Stimulated activated CD8-positive, alpha-beta memory T cell treated with anti-CD3 and anti-CD28 coated beads, Interleukin-2, amount 100 ng/mL, for 1 hour (primary cell): ENCODE measurements around the gene PHC3.
"Not testable (repeated sequence)": the region's sequence is repeated elsewhere in the genome, so short reads cannot be mapped to it uniquely, and the experiment has no call there.

Experiments used
- DNase-seq, 2 donors: peaks; one replicate each; pipeline ENCODE4 v3.0.0-alpha.2; 2020; ENCODE audit warnings: low read depth in 2 of 2

The PHC3 gene

DNA sequence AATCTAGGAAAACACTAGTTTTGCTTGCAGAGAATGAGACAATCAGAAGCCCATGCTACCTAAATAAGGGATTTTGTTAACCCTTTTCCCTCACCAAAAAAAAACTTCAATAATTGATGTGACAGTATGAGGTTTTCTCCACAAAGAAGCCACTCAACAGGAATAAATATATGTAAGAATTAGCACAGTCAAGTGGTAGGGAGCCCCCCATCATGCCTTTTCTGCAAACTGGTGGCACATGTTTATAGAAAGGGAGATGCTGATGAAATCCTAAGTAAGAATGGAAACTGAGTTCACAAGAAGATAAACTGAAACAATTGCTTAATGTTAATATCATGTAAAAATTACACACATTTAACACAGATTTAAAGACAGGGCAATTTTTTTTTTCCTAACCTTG lies 51.0 kb downstream of the PHC3 start:
- no peak for DNase-seq

DNA sequence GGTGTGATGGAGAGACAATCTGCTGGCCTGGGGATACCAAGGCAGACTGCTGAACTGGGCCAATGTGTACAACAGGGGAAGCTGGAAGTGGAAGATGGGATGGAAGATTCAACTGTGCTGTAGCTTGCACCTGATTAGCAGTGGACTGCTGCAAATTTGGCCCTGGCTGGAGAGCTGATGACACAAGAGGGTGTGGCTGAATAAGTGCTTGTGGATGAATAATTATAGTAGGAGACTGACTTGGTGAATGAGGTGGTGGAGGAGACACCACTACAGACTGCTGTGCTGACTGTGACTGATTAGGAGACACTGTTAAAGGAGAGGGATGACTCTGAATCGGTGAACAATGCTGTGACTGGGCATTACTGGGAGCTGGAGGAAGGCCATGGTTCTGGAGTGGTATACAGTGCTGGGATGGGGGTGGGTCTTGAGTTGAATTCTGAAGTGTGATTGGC lies 52.5 kb downstream of the PHC3 start:
- DNase-seq, result no peak

DNA sequence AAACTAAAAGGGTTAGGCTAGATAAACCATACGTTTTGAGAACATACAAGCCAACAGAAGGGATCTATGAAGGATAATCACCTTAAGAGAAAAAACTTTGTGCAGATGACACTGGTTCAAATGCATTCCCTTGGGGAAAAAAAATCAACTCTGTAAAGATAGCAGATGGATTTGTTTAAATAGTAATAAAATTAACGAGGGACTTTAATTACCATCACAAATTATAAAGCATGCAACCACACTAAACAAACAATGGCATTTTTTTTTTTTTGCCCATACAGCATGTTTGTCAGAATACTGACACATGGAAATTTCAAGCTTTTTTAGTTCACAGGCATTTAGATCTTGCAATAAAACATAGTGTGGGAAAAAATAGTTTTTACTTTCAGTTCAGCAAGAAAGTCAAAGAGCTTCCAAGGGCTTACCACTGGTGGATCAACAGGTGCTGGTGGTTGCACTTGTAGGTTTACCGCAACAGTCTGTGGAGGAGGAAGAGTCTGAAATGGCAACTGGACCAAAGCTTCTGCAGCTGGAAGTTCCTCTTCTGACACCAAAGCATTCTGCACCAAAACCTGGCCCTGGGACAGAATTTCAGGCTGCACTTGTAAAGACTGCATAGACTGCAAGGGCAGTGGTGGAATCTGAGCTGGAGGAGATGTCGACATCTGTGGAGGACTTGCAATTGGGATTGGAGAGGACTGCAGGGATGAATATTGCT lies 53.1 kb downstream of the PHC3 start:
- DNase-seq, result no peak

DNA sequence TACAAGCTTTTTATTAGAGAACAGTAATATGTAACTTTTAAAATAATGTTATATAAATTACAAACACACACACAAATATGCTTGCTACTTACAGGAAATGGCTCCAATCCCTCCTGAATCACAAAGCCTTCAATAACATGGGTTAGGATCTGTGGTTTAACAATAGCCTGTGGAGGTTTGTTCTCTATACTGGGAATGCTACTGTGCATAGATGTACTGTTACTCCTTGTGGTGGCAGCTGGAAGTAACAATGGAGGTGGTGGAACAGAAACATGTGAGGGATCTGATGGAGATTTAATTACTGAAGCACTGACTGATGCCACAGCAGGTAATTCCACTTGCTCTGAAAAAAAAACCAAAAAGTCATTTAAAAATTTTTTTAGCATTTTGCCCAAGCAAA lies 64.4 kb downstream of the PHC3 start:
- DNase-seq, result no peak

DNA sequence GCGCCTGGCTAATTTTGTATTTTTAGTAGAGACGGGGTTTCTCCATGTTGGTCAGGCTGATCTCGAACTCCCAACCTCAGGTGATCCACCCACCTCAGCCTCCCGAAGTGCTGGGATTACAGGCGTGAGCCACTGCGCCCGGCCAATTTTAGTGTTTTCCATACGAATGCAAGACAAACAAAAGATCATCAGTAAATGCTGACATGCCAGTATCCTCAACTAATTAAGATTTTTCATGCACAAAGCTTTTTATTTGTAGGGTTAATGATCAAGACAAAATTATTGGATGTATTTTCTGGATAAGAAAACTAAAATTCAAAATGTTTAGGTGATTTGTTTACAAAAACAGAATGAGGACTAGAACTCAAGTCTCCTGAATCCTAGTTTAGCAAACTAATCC lies 67.4 kb downstream of the PHC3 start:
- not testable (repeated sequence) for DNase-seq

DNA sequence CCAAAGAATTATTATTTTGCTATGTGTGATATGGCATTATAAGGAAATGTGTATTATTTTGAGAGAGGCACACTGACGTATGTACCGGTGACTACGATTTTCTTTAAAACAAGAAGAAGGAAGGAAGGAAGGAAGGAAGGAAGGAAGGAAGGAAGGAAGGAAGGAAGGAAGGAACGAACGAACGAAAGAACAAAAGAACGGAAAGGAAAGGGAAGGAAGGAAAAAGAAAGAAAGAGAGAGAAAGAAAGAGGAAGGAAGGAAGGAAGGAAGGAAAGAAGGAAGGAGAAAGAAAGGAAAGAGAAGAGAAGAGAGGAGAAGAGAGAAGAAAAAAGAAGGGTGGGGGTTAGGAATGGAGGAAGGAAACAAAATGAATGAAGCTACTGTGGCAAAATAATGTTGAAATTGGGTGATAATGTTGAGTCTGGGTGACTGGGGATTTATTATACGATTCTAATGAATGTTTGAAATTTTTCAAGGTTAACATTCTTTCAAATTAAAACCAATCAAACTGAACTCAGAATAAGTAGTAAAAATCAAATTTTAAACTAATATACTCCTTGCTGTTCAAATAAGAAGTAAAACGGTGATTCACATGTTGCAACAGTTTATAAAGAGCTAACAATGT lies 70.3 kb downstream of the PHC3 start:
- DNase-seq, result no peak

DNA sequence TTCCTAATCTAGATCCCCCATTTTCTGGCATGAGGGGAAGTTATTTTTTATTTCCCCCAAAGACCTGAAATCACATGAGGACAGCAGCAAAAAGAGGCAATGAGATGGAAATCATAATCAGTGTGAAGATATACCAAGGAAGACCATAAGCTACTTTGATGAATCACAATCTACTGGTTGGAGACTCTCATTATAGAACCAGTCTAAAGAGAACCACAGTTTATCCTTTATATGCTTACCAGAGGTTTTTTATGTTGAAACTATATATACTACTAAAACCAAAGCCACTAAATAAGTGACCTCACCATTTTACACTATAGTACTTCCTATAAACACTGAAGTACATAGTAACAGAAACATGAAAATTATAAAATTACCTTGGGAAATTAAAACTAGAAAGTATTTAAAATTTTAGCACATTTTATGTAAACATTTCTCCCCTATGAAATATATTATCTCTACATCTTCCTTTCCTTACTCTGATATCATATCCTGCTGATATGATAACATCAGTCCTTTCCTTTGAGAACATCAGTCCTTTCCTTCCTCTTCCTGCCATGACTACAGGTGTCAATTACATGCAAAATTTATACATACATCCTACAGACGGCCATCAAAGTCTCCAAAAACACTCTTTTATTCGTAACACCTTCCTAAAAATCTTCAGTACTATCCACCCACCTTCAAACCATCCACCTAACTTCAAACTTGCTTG lies 71.8 kb downstream of the PHC3 start:
- no peak for DNase-seq

DNA sequence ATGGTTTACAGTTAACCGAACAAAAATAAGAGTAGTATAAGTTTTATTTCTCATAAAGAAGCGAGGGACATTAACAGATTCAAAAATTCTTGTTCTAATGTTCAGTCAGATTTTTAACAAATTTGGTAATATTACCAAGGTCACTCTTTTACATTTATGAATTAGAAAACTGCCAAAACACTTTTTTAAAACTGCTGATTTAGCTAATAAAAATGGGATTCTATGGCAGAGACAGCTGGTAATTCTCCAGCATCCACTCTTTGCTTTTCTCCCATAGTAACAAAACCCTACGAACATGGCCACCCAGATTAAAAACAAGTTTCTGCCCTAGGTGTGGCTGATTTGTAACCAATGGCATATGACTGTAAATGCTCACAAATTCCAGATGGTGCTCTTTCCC lies 72.6 kb downstream of the PHC3 start:
- DNase-seq, result no peak

DNA sequence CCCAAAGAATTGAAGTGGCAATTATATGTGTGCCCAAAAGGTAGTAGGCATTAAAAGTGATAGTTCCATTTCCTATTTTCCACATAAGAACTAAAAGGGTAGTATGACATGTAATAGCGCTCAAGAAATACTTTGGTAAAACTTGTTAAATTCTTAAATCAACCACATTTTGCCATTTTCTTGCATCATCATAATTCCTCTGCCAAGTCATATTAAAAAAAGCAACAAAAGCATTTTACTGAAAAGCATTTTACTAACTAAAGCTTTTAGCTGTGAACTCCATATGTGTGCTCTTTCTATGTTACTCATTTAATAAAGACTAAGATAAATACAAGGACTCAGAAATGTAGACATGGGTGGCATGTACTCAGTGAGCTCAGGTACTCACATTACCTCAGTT lies 73.6 kb downstream of the PHC3 start:
- no peak for DNase-seq

DNA sequence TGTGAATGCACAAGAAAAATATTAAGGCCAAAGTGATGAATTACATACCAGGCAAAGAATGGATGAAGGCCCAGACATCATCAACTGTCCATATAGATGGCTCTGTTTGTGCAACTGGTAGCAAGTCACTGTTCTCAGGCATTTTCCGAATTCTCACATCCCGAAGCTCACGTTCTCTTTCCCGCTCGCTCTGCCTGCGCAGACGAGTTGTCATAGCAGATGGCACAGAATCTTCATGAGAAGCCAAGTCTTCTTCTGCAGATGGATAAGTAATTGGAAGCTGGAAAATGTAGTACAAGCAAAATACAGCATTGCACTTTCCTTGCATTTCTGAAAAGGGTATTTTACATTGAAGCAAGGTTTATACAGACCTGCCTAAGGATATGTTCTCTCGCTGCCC lies 79.1 kb downstream of the PHC3 start:
- DNase-seq, result no peak

DNA sequence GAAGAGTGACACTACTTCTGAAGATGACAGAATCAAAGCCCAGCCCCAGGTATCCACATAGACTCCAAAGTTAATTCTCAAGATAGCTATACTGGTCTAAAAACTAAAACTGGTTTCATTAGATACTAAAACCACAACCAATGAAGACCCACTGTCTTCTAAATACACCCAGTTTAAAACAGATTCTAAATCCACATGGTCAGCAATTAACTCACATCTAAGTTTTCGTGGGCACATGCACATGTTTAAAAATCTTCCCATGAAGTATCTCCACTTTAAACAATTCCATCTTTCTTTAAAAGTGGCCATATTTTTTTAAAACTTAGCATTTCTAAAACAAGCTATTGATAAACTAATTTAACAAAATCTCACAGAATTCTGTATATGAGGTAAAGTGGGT lies 80.6 kb downstream of the PHC3 start:
- no peak for DNase-seq

DNA sequence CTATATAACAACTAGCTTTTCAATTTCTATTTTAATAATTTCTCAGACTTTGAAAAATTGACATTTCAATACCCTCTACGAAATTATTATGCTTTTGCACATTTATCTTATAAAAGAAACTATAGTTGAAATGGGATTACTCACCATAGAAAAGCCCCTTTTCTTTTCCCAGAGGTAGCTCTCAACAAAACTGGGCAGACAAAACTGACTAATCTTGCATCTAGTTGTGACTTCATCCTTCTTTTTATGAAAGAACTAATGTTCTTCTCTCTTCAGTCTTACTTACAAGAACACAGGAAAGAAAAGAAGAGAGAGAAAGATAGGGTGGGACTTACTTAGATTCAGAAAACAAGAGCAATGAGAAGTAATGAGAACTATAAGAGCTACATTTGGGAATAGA lies 82.8 kb downstream of the PHC3 start:
- DNase-seq, result no peak

DNA sequence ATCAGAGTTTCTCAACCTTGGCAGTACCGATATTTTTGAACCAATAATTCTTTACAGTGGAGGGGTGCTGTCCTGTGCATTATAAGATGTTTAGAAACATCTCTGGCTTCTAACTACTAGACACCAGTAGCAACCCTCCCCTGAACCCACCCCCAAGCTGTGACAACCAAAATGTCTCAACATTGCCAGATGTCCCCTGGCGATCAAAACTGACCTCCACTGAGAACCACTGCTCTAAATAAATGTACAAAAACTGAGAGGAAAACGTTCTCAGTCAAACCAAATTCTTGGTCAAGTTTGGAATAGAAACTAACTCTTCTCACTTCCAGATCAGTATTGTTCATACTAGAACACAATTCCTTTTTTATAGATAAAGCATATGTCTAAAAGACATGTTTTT lies 85.2 kb downstream of the PHC3 start:
- DNase-seq, result no peak

DNA sequence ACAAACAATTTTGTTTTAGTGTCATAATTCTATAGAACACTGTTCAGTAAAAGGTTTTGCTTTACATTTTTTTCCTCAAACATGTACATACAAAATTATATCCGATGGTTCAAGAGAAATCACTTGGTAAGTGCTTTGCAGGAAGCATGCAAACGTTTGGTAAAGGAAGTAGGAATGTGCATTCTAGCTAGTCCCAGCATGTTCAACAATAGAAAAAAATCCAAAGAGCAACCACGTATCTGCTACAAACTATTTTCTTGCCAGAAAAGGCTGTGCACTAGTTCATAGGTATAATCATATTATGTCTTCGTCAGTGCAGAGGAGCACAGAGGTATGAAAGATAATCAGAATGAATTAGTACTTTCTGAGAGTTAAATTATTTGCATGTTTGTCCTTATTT lies 85.8 kb downstream of the PHC3 start:
- no peak for DNase-seq

DNA sequence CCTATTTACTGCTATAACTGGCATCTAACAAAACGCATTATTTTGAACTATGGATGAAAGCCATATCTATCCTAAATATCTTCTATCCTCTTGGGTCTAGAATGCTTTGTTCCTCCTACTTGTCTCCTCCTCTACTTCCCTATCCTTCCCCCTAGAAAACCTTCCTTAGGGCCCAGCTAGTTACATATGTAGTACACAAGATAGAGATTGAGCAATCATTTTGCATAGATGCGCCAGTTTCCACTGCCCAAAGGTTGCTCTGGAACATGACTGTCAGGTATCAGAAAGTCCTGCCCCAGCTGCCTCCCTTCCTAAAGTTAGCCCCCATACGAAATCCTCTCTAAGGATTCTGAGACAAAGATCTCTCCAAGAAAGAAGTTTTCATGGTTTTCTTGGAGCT lies 88.6 kb downstream of the PHC3 start:
- no peak for DNase-seq

DNA sequence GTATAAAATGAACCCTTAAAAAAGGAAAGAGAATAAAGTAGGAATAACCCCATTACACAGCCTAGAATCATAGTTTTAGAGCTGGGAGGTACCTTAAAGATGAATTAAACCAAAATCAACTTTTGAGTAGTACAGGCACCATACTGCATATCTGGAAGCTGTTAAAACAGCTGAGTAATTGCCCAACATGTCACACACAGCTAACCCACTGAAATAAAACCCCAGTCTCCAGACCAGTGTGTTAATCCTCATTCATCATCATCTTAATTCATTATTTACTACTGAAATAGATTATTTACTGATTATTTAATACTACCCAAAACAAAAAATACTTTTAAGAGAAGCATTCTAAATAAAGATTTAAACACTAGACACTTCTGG lies 90.9 kb downstream of the PHC3 start:
- no peak for DNase-seq

DNA sequence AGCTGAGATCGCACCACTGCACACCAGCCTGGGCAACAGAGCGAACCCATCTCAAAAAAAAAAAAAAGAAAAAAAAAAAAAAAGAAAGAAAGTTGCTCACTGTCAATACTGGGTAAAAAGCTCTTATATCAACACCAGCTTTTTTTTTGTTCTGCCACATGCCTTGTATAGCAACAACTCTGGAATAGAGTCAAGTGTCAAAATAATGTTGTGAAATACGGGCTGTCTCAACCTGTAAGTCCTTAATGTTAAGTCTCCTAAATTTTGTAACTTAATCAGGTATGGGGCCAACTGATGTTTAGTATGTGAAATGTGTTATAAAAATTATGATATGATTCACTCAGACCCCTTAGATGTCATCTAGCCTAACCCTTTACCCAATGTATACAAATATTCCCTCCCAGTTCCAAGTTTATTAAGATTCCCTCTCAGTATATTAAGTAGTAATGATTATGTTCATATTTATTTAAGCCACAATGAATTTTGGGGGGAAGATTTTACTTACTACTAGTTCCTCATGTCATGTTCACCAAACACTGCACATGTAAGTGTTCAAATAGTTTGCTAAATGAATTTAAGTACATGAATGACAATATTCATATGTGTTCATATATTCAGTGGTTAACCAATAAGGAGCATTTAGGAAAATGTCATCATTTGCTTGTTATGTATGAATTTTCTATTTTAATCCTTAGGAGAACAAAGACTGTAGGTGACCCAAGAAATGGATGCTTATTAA lies 91.5 kb downstream of the PHC3 start:
- DNase-seq, result no peak

DNA sequence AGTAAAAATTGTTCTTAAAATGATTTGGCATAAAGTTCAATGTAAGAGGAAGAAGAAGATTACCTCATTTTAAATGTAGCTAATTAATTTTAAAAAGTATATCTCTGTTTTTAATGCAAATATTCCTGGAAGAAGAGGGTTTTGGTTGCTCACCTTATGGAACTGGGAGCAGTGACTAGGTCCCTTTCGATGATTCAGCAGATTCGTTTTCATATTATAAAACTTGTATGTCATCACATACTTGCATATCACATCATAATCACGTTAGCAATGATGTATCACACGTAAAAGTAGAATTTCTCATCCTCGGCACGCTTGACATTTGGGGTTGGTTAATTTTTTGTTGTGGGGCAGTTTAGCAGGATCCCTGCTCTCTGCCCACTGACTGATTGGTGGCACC lies 96.1 kb downstream of the PHC3 start:
- no peak for DNase-seq

DNA sequence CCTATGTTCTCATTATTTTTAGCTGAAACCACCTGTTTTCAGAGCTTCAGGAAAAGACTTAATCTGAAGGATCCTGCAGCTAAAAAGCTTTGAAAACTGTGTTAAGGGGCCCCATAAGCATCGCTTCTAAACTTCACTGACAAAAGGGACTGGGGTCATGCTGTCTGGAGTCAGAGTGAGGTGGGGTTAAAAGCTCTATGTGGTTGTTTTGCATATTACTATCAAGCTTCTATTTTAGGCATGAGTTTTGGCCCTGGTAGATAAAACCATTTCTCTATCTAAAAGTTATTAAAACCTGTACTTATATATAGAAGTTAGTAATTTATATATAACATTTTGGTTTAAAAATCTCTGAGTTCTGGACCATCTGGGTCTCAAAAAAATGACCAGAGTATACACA lies 98.2 kb downstream of the PHC3 start:
- no peak for DNase-seq

DNA sequence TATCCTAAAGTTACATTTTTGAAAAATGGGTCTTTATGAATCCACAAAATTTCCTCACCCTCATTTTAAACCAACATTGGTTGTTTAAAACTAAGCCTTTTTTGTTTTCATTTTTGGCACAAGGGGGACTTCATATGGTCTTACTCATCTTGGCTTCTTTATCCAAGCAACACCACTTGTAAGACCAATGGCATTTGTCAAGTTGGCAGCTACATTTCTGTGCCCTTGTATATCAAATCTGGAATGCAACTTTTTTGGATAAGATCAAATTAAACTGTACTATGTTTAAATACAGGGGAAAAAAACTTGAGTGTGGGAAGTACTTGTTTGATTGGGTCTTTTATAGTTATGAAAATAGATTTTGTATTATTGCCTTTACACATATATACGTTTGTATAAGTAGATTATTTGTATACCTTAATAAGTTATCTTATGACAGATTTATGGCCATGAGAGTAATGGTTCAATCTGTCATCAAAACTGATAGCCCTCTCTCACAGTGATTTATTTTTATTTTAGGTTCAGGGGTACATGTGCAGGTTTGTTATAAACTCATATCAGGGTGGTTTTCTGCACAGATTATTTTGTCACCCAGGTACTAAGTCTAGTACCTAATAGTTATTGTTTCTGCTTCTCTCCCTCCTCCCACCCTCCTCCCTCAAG lies 100.3 kb downstream of the PHC3 start:
- DNase-seq, result no peak

DNA sequence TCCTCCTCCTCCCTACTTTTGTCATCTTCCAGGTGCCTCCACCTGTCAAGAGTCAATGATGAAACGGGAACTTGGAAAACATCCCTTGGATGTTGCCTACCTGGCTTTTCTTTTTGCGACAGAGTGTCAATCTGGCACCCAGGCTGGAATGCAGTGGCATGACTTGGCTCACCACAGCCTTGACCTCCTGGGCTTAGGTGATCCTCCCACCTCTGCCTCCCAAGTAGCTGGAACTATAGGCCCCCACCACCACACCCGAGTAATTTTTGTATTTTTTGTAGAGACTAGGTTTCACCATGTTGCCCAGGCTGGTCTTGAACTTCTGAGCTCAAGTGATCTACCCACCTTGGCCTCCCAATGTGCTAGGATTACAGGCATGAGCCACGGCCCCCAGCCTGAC lies 100.9 kb downstream of the PHC3 start:
- no peak for DNase-seq

DNA sequence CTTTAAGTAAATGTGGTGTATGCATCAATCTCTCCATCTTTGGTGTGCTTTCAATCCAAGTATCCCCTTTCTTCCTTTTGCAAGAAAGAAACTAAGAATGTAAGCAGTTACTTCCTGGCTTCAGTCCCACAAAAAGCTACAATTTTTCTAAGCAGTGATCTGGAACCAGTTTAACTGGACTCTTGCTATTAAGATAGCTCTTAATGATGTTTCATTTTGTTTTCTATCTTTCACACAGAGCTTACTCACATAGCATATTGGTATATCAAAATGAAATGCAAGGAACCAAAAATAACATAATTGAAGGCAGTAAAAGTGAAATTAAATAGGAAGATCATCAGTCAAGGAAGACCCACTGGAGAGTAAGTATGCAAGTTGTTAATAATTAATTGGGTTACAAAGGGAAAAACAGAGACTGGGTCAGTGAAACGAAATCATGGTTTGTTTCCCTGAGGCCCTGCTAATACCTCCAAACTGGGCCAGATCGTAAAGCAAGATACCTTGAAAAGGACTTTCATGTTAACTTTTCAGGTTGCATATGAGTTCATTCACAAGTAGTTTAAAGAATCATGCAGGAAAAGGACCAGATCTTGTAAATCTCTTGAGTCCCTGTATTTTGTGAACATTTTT lies 101.9 kb downstream of the PHC3 start:
- DNase-seq, result no peak
